Tibial nerve (tissue), 3 donors: ENCODE data around the gene B4GALT6.

Experiments used
- CTCF ChIP-seq, 5 experiments: fragments of 200-600 bp in 3 of 5; fragments of 450-650 bp in 2 of 5; sonication (generic) in 3 of 5; IDR thresholded peaks; one replicate each; pipeline ENCODE4 v1.5.1; 2016 to 2019; ENCODE audit warnings: antibody characterized with exemption in 5 of 5, mild to moderate bottlenecking in 3 of 5, moderate library complexity in 2 of 5
- POLR2A ChIP-seq, 2 donors: fragments of 450-650 bp; IDR thresholded peaks; one replicate each; pipeline ENCODE4 v1.6.1; 2017; ENCODE audit warnings: antibody characterized with exemption in 2 of 2, mild to moderate bottlenecking in 2 of 2, moderate library complexity in 2 of 2

- TF ChIP-seq CTCF (IDR thresholded peaks at IDR 0.05): no peak
- TF ChIP-seq POLR2A (IDR thresholded peaks at IDR 0.05): no peak
Measured at GRCh38 chr18:31624892-31625640, 59.3 kb downstream of the B4GALT6 start.
